NCI-H187 treated with DMSO at 0.1 percent for 48 hours (cell line): Measurements from ENCODE around the gene PLCG1.

Source experiments
- DNase-seq: peaks from one replicate; lab custom pipeline; 2025; lab: John Stamatoyannopoulos, UW

PLCG1 gene

DNA sequence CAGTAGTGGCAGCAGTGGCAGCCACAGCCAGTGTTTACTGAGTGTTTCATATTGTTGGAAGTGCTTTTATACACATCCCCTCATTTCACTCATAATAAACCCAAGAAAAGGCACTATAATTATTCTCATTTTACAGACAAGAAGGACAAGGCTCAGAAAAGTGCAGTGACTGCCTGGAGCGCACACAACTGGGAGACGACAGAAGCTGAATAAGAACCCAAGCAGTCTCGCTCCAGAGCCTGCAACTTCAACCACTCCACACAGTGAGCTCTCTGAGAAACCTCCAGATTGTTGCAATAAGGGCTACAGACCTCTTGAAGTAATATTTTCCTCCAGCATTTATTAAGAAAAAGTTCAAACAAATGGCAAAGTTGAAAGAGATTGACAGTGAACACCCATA, 76.9 kb downstream of the PLCG1 start:
- DNase-seq: no peak

DNA sequence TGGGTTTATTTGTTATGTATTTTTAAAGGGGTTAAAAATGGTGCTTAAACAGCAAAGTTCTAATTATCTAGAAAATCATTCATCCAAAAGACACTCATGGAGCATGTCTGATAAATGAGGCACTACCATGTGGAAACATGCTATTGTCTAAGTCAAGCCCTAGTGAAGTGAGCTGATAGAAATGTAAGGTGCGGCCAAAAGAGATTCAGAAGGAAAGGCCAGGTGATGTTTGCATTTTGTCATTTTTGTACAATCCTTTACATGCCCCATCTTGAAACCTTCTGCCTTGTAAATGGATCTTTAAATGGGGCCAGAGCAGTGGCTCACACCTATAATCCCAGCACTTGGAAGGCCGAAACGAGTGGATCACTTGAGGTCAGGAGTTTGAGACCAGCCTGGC, 77.3 kb downstream of the PLCG1 start:
- DNase-seq: no peak

DNA sequence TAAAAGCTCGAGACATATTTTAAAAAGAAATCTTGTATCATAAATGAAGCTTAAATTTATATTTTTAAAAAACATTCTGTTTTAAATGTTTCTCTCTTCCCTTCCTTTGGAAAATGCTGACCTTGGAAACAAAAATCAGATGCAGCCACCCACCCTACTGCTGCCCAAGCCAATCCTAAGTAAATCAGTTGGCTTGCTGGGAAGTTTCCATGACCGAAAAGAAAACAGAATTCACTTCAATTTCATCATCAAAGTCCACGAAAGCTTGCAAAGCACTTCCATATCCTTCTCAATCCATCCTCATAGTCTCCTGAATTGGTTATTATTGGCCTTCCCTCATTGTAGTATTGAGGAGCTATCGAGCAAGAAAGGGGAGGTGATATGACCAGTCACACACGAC, 80.1 kb downstream of the PLCG1 start:
- no peak for DNase-seq

DNA sequence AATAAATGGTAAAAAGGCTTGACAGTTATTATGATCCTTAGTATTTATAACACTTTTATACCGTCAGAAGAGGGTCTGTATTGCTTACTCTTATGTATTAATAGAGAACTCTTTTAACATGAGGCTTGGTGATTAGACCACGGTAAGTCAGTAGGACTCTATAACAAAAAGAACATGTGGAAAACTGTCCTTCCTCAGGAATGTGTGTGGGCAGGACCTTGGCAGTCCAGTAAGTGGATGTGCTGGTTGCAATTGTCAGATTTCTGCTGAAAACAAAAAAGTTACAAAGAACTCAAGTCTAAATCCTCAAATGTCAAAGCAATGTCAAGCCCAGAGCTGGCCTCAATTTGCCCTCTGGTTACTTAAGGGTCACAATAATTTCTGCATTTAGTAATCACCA, 81.1 kb downstream of the PLCG1 start:
- DNase-seq: no peak

DNA sequence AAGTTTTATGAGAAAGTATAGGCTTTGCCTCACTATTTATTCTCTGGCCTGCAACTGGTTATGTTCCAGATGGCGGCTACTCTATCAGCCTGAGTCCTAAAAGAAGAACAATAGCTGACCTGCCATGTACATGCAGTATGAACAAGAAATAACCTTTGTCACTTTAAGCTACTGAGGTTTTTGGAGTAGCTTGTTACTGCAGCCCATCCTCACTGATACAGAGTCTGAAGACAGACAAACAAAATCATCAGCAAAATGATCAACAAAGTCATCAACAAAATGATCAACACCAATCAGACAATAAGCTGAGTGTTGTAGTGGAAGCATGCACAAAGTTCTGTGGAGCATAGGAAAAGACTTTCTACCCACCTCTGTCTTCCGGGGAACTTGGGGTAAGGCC, 82.5 kb downstream of the PLCG1 start:
- DNase-seq: no peak

DNA sequence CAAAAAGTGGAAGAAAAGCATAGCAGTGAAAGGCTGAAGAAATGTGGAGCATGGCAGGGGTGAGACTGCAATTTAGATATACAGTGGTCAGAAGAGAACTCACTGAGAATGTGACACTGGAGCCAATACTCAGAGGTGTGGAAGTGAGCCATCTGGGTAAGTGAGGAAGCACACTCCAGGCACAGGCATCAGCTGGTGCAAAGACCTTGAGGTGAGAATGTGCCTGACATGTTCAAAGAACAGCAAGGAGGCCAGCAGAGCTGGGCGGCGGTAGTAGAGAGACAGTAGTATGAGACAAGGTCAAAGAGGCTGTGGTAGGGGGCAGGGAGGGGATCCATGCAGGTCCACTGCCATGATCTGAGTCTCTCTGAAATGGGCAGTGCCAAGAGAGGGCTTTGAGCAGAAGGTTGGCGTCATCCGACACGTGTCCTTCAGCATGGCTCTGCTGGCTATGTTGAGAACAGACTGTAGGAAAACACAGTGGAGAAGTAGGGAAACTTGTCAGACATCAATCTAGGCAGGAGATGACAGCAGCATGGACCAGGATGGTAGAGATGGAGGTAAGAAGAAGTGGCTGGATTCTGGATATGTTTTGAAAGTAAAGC, 84.4 kb downstream of the PLCG1 start:
- DNase-seq: no peak

DNA sequence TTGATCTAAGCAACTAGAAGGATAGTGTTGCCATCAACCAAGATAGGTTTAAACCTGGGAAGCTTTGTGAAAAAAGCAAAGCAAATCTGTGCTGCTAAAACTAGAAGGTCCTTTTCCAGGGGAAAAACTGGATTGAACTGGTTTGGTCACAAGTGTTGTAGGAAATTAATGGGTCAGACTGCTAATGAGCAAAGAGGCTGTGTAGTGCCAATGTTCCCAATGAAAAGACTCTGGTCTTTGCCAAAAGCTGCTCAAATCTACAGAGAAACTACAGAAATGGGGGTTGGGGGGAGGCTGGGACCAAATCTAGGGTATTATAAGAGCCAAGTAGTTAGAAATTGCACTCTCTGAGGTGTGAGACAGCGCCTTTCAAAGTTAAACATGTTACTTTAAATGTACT, 85.0 kb downstream of the PLCG1 start:
- DNase-seq: no peak

DNA sequence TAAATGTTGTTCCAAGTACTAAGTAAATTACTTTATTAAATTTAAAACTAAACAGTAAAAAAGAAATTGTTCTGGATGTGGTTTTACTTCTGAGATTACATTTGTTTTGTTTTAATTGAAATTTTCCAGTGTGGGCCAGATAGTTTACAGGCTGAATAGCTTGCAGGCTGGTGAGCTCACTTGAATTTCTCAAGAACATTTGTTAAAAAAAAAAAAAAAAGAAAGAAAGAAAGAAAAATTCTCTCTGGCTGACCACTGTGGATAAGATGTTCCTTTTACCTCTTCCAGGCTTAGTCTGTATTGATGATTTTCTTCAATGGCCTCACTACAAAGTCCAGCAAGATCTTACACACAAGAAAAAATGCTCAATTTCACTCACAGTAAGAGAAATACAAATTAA, 85.4 kb downstream of the PLCG1 start:
- DNase-seq: no peak

DNA sequence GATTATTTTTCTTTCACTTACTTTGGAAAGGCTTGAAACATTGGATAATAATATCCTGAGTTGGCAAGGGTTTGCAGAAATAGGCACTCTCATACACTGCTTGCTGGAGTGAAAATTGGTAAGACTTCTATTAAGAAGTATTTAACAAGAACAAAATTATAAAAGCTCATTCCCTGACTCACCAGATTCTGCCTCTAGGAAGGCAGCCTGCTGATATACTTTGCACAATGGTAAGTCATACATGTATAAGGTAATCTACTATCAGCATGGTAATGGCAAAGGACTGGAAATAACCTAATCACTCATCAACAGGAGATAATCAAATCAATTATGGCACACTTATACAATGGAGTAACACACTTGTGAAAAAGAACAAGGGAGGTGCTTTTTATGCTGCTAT, 85.8 kb downstream of the PLCG1 start:
- no peak for DNase-seq

DNA sequence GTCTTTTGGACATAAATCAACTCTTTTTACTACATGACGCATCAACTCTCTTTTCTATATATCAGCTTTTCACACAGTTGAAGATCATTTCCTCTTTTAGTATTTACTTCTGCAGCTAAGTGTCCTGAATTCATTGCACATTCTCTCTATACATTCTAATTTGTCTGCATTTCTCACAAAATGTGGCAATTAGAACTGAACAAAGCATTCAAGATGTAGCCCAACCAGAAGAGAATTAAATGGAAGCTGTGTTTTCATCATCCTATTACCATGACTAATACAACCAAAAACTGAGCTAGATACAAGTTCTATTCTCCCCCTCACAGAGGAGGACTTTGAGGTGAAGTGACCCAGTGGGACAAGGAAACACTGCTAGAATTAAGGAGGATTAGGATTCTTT, 86.9 kb downstream of the PLCG1 start:
- no peak for DNase-seq

DNA sequence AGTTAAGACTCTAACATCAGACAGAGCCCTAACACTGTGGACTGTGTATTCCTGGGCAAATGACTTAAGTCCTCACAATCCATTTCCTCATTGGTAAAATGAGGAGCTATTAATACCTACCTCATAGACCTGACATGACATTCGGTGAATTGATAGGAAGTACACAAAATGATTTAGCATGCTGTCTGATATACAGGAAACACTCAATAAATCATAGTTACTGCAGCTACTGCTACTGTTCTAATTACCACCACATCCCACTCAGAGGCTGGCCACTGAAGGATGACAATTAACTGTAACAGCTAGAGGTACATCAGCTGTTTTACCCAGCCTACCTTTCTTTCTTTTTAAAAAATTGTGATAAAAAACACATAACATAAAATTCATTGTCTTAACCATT, 87.7 kb downstream of the PLCG1 start:
- DNase-seq: no peak

DNA sequence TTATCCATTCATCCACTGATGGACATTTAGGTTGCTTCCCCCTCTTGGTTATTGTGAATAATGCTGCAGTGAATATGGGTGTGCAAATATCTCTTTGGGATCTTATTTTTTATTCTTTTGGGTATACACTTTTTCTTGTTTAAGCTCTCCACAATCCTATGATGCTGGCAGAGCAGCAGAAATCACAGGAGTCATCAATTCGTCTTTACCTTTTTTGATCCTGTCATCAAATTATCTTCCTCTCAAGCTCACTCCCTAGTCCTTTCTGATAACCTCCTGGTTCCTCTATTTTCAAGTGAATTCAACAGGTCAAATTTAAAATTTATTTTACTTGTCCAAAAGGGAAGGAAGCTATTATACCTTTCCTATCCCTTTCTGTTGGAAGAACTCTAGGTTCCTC, 89.1 kb downstream of the PLCG1 start:
- no peak for DNase-seq
